NB4 (cell line): Measurements from ENCODE around the gene BICDL2.

Experiments used
- CTCF ChIP-seq: IDR thresholded peaks from one replicate; pipeline ENCODE4 v1.5.1; 2012; ENCODE audit warnings: low read depth, low read length
- MYC ChIP-seq: IDR thresholded peaks from 2 replicates; pipeline ENCODE4 v1.6.1; 2011; ENCODE audit warnings: low read depth, low read length

- TF ChIP-seq CTCF (no peak), MYC (no peak)
Observed at GRCh38 chr16:2987286-2987685, 49.5 kb downstream of the BICDL2 start.
